ENCODE results near the gene CALU.

- TF ChIP-seq SUZ12 (IDR thresholded peaks at IDR 0.05): no peak
- no peak for TF ChIP-seq PKNOX1 (IDR thresholded peaks at IDR 0.05)
- TF ChIP-seq SP1 (IDR thresholded peaks at IDR 0.05): no peak
Observed at GRCh38 chr7:128697302-128697905, 41.8 kb upstream of the CALU start.
